H1 (cell line): ENCODE data around the gene CABLES2. TPM values are rescaled to one million over a fixed set of nuclear protein-coding genes. Genes with fewer than 3 reads are reported as not detected.

Experiments used
- CTCF ChIA-PET: fragments of 300-600 bp; sonication (Branson Sonifier 250); formaldehyde crosslinking; loops from one replicate; lab custom pipeline; 2021; ENCODE audit not compliant: partially characterized antibody; lab: Charles Lee
- POLR2A ChIA-PET: fragments of 300-600 bp; sonication (Branson Sonifier 250); formaldehyde crosslinking; loops from one replicate; lab custom pipeline; 2021; ENCODE audit warnings: inconsistent platforms; ENCODE audit not compliant: partially characterized antibody; lab: Charles Lee
- DNase-seq, 2 experiments: peaks; one replicate each; pipeline versions ENCODE4 v3.0.0 to v3.0.0-alpha.2; 2010 to 2022; ENCODE audit warnings: low spot score in 2 of 2, low read depth in 1 of 2, mixed read lengths in 1 of 2
- FAIRE-seq: peaks from 2 replicates; lab custom pipeline; 2011; peaks lifted over from hg19 to GRCh38; lab: Jason Lieb, UNC
- H2AFZ ChIP-seq: 2 replicates; pipeline ENCODE4 v1.8.1; 2012; ENCODE audit warnings: low read length, inconsistent platforms
- H2AK5ac ChIP-seq: 2 replicates; pipeline ENCODE4 v1.6.1; 2013; ENCODE audit warnings: low read depth, low read length
- H2BK120ac ChIP-seq: replicated peaks from 2 replicates; pipeline ENCODE3; 2013; ENCODE audit warnings: low read depth, low read length, inconsistent platforms
- H2BK12ac ChIP-seq: 2 replicates; pipeline ENCODE4 v1.6.1; 2013; ENCODE audit warnings: low read depth, low read length
- H2BK15ac ChIP-seq: 2 replicates; pipeline ENCODE4 v1.6.1; 2013; ENCODE audit warnings: low read length
- H2BK20ac ChIP-seq: 2 replicates; pipeline ENCODE4 v1.6.1; 2013; ENCODE audit warnings: low read length
- H2BK5ac ChIP-seq: 2 replicates; pipeline ENCODE4 v1.6.1; 2013; ENCODE audit warnings: low read depth, low read length
- H3K14ac ChIP-seq: 2 replicates; pipeline ENCODE4 v1.6.1; 2013; ENCODE audit warnings: inconsistent platforms; ENCODE audit not compliant: insufficient read length
- H3K18ac ChIP-seq: 2 replicates; pipeline ENCODE4 v1.6.1; 2013; ENCODE audit warnings: low read length; ENCODE audit errors: extremely low read depth
- H3K23ac ChIP-seq: 2 replicates; pipeline ENCODE4 v1.6.1; 2013; ENCODE audit warnings: inconsistent platforms; ENCODE audit not compliant: insufficient read length
- H3K23me2 ChIP-seq: 2 replicates; pipeline ENCODE4 v1.6.1; 2013; ENCODE audit warnings: low read depth, low read length
- H3K27ac ChIP-seq: 2 replicates; pipeline ENCODE4 v1.6.1; 2011; ENCODE audit warnings: low read depth, low read length, inconsistent platforms
- H3K27me3 ChIP-seq, 4 experiments: replicated peaks in 1 of 4; 1 replicate in 1 of 4; 2 replicates in 3 of 4; pipeline versions ENCODE4 v1.6.1 to v1.8.1; 2011 to 2013; ENCODE audit warnings: low read length in 3 of 4, mild to moderate bottlenecking in 3 of 4, inconsistent platforms in 2 of 4, mixed read lengths in 2 of 4, moderate library complexity in 1 of 4; ENCODE audit not compliant: control insufficient read depth in 3 of 4, insufficient read depth in 3 of 4; ENCODE audit errors: extremely low read depth in 1 of 4
- H3K36me3 ChIP-seq, 4 experiments: 2 replicates each; pipeline versions ENCODE4 v1.6.1 to v1.8.1; 2011 to 2013; ENCODE audit warnings: mild to moderate bottlenecking in 4 of 4, low read length in 3 of 4, moderate library complexity in 2 of 4, control low read depth in 1 of 4, inconsistent platforms in 1 of 4; ENCODE audit not compliant: insufficient read depth in 4 of 4, control insufficient read depth in 2 of 4
- H3K4ac ChIP-seq: replicated peaks from 2 replicates; pipeline ENCODE3; 2013; ENCODE audit warnings: low read length, low read depth, mixed read lengths, inconsistent platforms; ENCODE audit not compliant: insufficient read length
- H3K4me1 ChIP-seq, 4 experiments: replicated peaks in 1 of 4; 1 replicate in 1 of 4; 2 replicates in 3 of 4; pipeline versions ENCODE4 v1.6.1 to v1.8.1; 2011 to 2013; ENCODE audit warnings: low read length in 3 of 4, inconsistent platforms in 2 of 4, mixed read lengths in 1 of 4; ENCODE audit not compliant: insufficient read depth in 4 of 4, control insufficient read depth in 3 of 4
- H3K4me2 ChIP-seq, 2 experiments: 2 replicates each; pipeline versions ENCODE4 v1.6.1 to v1.8.1; 2011 to 2013; ENCODE audit warnings: low read depth in 2 of 2, low read length in 2 of 2, control low read depth in 1 of 2, inconsistent platforms in 1 of 2, mild to moderate bottlenecking in 1 of 2; ENCODE audit not compliant: insufficient read depth in 1 of 2
- H3K4me3 ChIP-seq, 4 experiments: fragments of 200-600, 300-600 bp in 1 of 4; sonication (generic), shearing (Covaris generic), sonication (Bioruptor Twin) in 1 of 4; 2 replicates each; pipeline versions ENCODE4 v1.5.1 to v1.8.1; 2011 to 2016; ENCODE audit warnings: low read length in 4 of 4, low read depth in 3 of 4, control low read depth in 2 of 4, inconsistent platforms in 2 of 4, mild to moderate bottlenecking in 2 of 4, mixed read lengths in 1 of 4, moderate library complexity in 1 of 4; ENCODE audit not compliant: insufficient read depth in 2 of 4; ENCODE audit errors: extremely low read depth in 1 of 4
- H3K56ac ChIP-seq: replicated peaks from 2 replicates; pipeline ENCODE3; 2013; ENCODE audit warnings: low read depth, mild to moderate bottlenecking, mixed read lengths, low read length, inconsistent platforms; ENCODE audit not compliant: insufficient read length
- H3K79me1 ChIP-seq: 2 replicates; pipeline ENCODE4 v1.6.1; 2013; ENCODE audit warnings: low read depth, low read length, control low read depth
- H3K79me2 ChIP-seq, 2 experiments: 2 replicates each; pipeline versions ENCODE4 v1.6.1 to v1.8.1; 2012 to 2013; ENCODE audit warnings: low read length in 2 of 2, mild to moderate bottlenecking in 2 of 2, inconsistent platforms in 1 of 2; ENCODE audit not compliant: insufficient read depth in 2 of 2, control insufficient read depth in 1 of 2
- H3K9ac ChIP-seq, 4 experiments: replicated peaks in 1 of 4; 1 replicate in 1 of 4; 2 replicates in 3 of 4; pipeline versions ENCODE4 v1.6.1 to v1.8.1; 2011 to 2013; ENCODE audit warnings: low read depth in 3 of 4, low read length in 3 of 4, control low read depth in 2 of 4, mild to moderate bottlenecking in 2 of 4, moderate library complexity in 2 of 4, inconsistent platforms in 1 of 4; ENCODE audit errors: extremely low read depth in 1 of 4
- H3K9me3 ChIP-seq, 2 experiments: 2 replicates each; pipeline versions ENCODE4 v1.6.1 to v1.8.1; 2012 to 2013; ENCODE audit warnings: mild to moderate bottlenecking in 2 of 2, moderate library complexity in 2 of 2, control low read depth in 1 of 2, inconsistent platforms in 1 of 2, low read depth in 1 of 2, low read length in 1 of 2, mixed read lengths in 1 of 2; ENCODE audit not compliant: insufficient read depth in 2 of 2
- H4K20me1 ChIP-seq, 2 experiments: replicated peaks in 1 of 2; 2 replicates each; pipeline versions ENCODE3 to v1.8.1; 2011 to 2013; ENCODE audit warnings: inconsistent platforms in 2 of 2, low read length in 2 of 2, mild to moderate bottlenecking in 1 of 2; ENCODE audit not compliant: insufficient read depth in 2 of 2, control insufficient read depth in 1 of 2
- H4K5ac ChIP-seq: 2 replicates; pipeline ENCODE4 v1.6.1; 2013; ENCODE audit warnings: low read length, low read depth, mixed read lengths, inconsistent platforms; ENCODE audit not compliant: insufficient read length
- H4K8ac ChIP-seq: 2 replicates; pipeline ENCODE4 v1.8.0; 2013; ENCODE audit warnings: mild to moderate bottlenecking, moderate library complexity, low read length, inconsistent platforms; ENCODE audit not compliant: insufficient read depth; ENCODE audit errors: extremely low read depth
- H4K91ac ChIP-seq: replicated peaks from 2 replicates; pipeline ENCODE3; 2013; ENCODE audit warnings: low read length, mixed read lengths, inconsistent platforms; ENCODE audit not compliant: insufficient read length
- BACH1 ChIP-seq: IDR thresholded peaks from 2 replicates; pipeline ENCODE4 v1.6.1; 2012; ENCODE audit warnings: low read length, improper control_type of control experiment
- SRF ChIP-seq: IDR thresholded peaks from 2 replicates; pipeline ENCODE4 v1.6.1; 2011; ENCODE audit warnings: mild to moderate bottlenecking, low read depth, low read length, moderate library complexity
- SUZ12 ChIP-seq: fragments of 200-600 bp; sonication (generic); IDR thresholded peaks from 2 replicates; pipeline ENCODE4 v1.6.1; 2012; ENCODE audit warnings: mild to moderate bottlenecking, inconsistent platforms, low read length, moderate library complexity, mixed read lengths
- WGBS, 2 experiments: shearing (Covaris generic) in 1 of 2; methylation state at CpG; one replicate each; pipeline versions ENCODE4 v1.1.6 to v1.1.7; 2013 to 2015; ENCODE audit warnings: low lambda C conversion rate in 2 of 2, mixed read lengths in 2 of 2, inconsistent platforms in 1 of 2, low coverage in 1 of 2, missing lambda C conversion rate in 1 of 2; ENCODE audit not compliant: insufficient replicate concordance in 2 of 2, insufficient coverage in 1 of 2, insufficient read length in 1 of 2; ENCODE audit errors: extremely low coverage in 1 of 2, missing lambda C conversion rate in 1 of 2; 5-methylcytosine and 5-hydroxymethylcytosine counted together
- polyA plus RNA-seq, 7 experiments: library from polyadenylated mRNA; depleted of rRNA in 3 of 7; stranded (reverse) in 5 of 7; unstranded in 2 of 7; fragments of >200 nt in 5 of 7; fragments of 200-250 nt in 2 of 7; gene quantifications; 1 replicate in 5 of 7; 2 replicates in 1 of 7; 4 replicates in 1 of 7; pipeline versions ENCODE4 v1.2.1 to v1.2.3, GENCODE V29; 2011 to 2013; ENCODE audit warnings: missing spikeins in 2 of 7, mixed read lengths in 2 of 7
- total RNA-seq: library from RNA; stranded (reverse); fragmentation: NEBNext Ultra II Directional; extraction: Animal tissue kit (Norgen Biotek cat#: 25700); gene quantifications from 2 replicates; pipeline ENCODE4 v1.2.1, GENCODE V29; 2021
- TF ChIP-seq, protein P1 (sequence below): IDR thresholded peaks from 2 replicates; pipeline ENCODE4 v1.6.1; 2011; ENCODE audit warnings: low read length, improper control_type of control experiment

The CABLES2 gene
- total and polyA plus RNA-seq, 2 of the 8 experiments (the other 6 are each of a cell fraction or from before 2014, with no cell fraction given): 8.0 to 8.8 TPM

- no peak overlapping the region for H3K18ac ChIP-seq
- H4K91ac ChIP-seq: peak overlapping the region; percentile 44
- H4K20me1 ChIP-seq: no peaks in the 10 kb centered on the region
- H2AFZ ChIP-seq: no peak overlapping the region
- no peaks in the 10 kb centered on the region for H3K9me3 ChIP-seq
- 87% methylated on average over 10 of the region's 10 CpGs; no CpG with 5 or more reads in 1 of the 2 experiments for WGBS, 2 experiments
- TF ChIP-seq SRF (peak; percentile 74), SUZ12 (no peak), BACH1 (no peak)
- TF ChIP-seq, protein P1, sequence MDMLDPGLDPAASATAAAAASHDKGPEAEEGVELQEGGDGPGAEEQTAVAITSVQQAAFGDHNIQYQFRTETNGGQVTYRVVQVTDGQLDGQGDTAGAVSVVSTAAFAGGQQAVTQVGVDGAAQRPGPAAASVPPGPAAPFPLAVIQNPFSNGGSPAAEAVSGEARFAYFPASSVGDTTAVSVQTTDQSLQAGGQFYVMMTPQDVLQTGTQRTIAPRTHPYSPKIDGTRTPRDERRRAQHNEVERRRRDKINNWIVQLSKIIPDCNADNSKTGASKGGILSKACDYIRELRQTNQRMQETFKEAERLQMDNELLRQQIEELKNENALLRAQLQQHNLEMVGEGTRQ: no peak
- peaks cover 5% of the 10 kb centered on the region; the same call in 1 of the 2 replicates for H3K23me2 ChIP-seq
- H3K27me3 ChIP-seq: no peaks in the 10 kb centered on the region
- H2BK120ac ChIP-seq: no peak overlapping the region
- no peak overlapping the region for H3K4me2 ChIP-seq
- no peak for DNase-seq
- POLR2A ChIA-PET: no interaction called here
- no peak overlapping the region for H3K27ac ChIP-seq
- H3K36me3 ChIP-seq: no peaks in the 10 kb centered on the region
- H3K79me2 ChIP-seq: no peaks in the 10 kb centered on the region
- no peak overlapping the region for H3K4me3 ChIP-seq
- no peak for FAIRE-seq
- no peak overlapping the region for H4K8ac ChIP-seq
- H3K79me1 ChIP-seq: no peaks in the 10 kb centered on the region
- CTCF ChIA-PET: interaction anchor here (1.7 kb wide), 1 partner anchor 38 kb away, joined by 7 read pairs; no protein-coding TSS in a partner anchor
- H3K4ac ChIP-seq: no peak overlapping the region
- H2BK20ac ChIP-seq: no peak overlapping the region
- no peak overlapping the region for H2BK15ac ChIP-seq
- no peak overlapping the region for H3K56ac ChIP-seq
- no peak overlapping the region for H2BK12ac ChIP-seq
- H3K4me1 ChIP-seq: peaks cover 0 to 4% (median 0%) of the 10 kb centered on the region in 4 experiments; a peak in 1 of 7 replicates
- no peak overlapping the region for H4K5ac ChIP-seq
- H3K23ac ChIP-seq: no peak overlapping the region
- no peak overlapping the region for H2AK5ac ChIP-seq
- no peak overlapping the region for H2BK5ac ChIP-seq
- no peak overlapping the region for H3K14ac ChIP-seq
- no peak overlapping the region for H3K9ac ChIP-seq
Measured at GRCh38 chr20:62448038-62448437, 41.0 kb upstream of the CABLES2 start.
